Right lobe of liver (tissue), 4 donors: ENCODE data around the gene COL16A1.

Experiments
- CTCF ChIP-seq, 4 donors: fragments of 200-600 bp in 3 of 4; fragments of 450-650 bp in 1 of 4; IDR thresholded peaks; one replicate each; pipeline versions ENCODE4 v1.5.1 to v1.8.0; 2016 to 2022; ENCODE audit warnings: antibody characterized with exemption in 4 of 4, mild to moderate bottlenecking in 2 of 4
- POLR2A ChIP-seq: fragments of 450-650 bp; IDR thresholded peaks from one replicate; pipeline ENCODE4 v1.6.1; 2017; ENCODE audit warnings: antibody characterized with exemption, mild to moderate bottlenecking
- donor health status: DM: no; HTN: no; CAD: no.
- donor health status: DM: no; HTN: no; CAD: no.
- donor health status: DM: no; HTN: yes; CAD: no.

GRCh38 chr1:31648190-31648589 lies 55.6 kb downstream of the COL16A1 start:
- TF ChIP-seq POLR2A (no peak), CTCF (IDR thresholded peaks at IDR 0.05) (no peak)
